ENCODE measurements around the gene SPTBN1.

- TF ChIP-seq POLR2AphosphoS5 (IDR thresholded peaks at IDR 0.05; ENCODE audit: borderline replicate concordance, low read depth, low read length) = no peak
- no peak for TF ChIP-seq EZH2 (IDR thresholded peaks at IDR 0.05)
Measured at GRCh38 chr2:54500404-54501205, 44.5 kb downstream of the SPTBN1 start.
